Activated CD4-positive, alpha-beta T cell treated with anti-CD3 and anti-CD28 coated beads, Interleukin-2, Interleukin-4, amounts not matched to agents 100 ng/mL and 50 ng/mL, durations not matched to agents 16 hours and 8 hours (primary cell): ENCODE results near the gene BTBD9.

Experiments used
- DNase-seq: peaks from one replicate; pipeline ENCODE4 v3.0.0-alpha.2; 2020; ENCODE audit warnings: low spot score

BTBD9 gene

DNA sequence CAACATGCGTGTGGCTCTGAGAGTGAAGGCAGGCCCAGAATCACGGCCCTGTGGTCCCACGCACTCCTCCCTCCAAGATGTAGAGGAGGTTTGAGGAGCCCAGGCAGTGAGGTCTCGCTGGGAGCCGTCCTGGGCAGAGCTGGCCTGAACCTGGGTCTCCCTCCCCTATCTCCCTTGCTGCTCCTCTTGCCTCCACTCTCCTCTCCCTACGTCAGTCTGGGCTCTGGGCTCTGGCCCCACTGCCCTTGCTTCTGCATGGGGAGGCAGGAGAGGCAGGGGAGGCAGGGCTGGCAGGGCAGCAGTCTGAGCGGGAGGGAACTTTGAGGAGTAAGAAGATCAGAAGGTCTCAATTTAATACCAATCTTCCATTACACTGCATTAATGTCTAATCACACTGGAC is 445.1 kb downstream of the BTBD9 start:
- no peak for DNase-seq

GRCh38 chr6:38194282-38194572 is 445.5 kb downstream of the BTBD9 start:
- no peak for DNase-seq

GRCh38 chr6:38193481-38194281 is 446.0 kb downstream of the BTBD9 start:
- no peak for DNase-seq

DNA sequence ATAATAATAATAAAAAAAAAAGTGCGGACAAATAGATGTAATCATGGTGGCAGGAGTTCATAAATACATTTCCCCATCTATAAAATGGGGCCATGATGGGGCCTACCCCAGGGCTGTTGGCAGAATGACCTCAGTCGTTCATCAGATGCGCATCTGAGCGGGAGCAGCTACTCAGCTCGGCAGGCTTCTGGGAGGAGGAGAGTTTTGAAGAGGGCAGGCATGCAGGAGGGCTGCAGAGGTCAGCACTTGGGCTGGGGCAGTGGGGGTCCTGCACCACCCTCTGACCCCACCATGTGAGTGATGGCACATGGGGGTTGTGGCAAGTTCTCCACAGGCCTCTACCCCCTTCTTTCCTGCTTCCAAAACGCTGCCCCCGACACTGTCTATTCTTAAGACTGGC is 446.7 kb downstream of the BTBD9 start:
- DNase-seq = no peak

DNA sequence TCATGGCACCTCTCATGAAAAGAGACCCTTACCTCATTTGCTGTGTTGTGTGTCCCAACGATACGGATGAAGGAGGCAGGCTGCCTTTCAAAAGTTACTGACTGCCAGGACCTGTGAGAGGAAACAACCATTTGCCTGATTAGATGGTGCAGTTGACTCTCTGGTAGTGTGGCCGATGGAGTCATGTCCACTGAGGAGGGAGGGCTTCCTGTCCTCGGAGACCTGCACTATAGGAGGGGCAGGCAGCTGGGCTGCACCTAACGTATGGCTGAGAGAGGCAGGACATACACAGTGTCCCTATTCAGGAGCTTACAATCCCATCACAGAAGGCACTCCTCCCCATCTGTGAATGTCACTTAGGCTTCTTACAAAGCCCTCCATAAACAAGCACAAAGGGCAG is 447.2 kb downstream of the BTBD9 start:
- no peak for DNase-seq

DNA sequence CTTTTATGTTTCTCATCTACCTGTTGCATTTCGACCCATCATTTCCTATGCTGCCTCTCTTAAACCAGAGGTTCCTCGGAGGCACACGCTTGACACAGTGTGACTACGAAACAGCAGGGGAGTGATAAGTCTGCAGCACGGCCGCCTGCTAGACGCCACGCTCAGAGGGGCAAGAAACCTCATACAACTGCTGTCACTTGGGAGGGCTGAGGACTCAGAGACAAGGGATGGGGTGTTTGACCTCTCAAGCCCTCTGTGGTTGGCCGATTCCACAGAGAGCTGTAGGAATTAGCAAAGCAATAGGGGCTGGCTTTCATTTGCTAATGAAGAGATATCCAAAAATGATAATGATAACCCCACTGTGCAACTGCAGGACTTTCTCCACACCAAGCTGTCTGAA is 447.7 kb downstream of the BTBD9 start:
- no peak for DNase-seq

- no peak for DNase-seq
Observed at GRCh38 chr6:38191418-38191817, 448.3 kb downstream of the BTBD9 start.

DNA sequence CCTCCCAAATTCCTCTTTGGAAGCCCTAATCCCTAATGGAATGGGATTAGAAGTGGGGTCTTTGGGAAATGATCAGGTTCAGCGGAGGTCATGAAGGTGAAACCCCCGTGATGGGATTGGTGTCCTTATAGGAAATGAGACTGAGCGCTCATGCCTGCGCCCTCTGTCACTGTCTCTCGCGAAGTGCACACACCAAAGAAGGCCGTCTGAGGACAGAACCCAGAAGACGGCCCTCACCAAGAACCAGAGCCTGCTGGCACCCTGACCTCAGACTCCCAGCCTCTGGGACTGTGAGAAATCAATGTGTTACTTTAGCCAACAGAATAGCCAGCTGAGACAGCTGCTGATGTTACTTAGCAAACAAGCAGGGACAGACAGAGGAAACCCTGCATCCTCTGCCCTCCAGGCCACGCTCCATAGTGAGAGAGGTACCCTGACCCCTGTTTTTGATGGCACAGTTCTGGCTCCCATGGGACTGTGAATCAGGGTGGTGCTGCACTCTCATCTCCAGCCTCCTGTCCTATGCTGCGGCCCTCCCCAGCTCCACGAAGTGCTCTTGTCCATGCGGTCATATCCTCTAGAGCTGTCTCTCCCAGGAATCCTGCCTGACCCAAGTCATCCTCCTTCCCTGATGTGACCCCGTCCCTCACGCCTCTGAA is 450.9 kb downstream of the BTBD9 start:
- no peak for DNase-seq

- DNase-seq = no peak
Observed at GRCh38 chr6:38187811-38188590, 451.7 kb downstream of the BTBD9 start.

GRCh38 chr6:38187325-38187724 is 452.4 kb downstream of the BTBD9 start:
- DNase-seq = no peak

GRCh38 chr6:38185752-38186151 is 454.0 kb downstream of the BTBD9 start:
- no peak for DNase-seq

- DNase-seq = no peak
Observed at GRCh38 chr6:38185244-38185643, 454.5 kb downstream of the BTBD9 start.

GRCh38 chr6:38184585-38185080 is 455.1 kb downstream of the BTBD9 start:
- DNase-seq = no peak

DNA sequence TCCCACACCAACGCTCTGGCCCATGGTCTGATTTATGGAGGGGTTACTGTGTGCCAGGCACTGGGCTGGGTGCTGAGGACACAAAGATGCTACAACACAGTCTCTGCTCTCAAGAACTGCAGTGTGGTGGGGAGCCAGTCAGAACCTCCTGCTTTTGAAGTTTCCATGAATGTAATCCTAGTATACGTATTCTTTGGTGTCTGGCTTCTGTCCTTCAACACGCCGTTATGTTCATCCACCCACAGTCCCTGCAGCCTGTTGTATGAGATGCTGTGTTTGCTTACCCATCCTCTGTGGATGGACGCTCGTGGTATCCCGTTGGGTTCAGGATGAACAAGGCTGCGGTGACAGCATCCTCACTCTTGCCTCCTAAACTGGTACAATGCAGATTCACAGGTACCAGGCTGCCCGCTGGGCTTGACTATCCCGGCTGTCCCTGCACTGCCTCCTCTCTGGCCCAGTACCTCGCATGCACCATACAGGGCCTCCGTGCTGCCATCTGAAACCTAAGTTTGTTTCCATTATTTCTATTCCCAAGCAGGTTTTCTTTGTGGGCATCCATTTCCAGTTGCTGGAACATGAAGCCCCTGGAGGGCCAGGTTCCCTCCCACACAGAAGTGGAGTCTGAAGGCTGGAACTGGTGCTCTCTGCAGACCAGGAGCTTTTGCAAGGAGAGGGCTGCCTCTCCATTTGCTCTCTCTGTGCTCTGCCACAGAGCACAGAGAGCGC is 455.7 kb downstream of the BTBD9 start:
- no peak for DNase-seq

- DNase-seq = no peak
Observed at GRCh38 chr6:38182426-38182825, 457.3 kb downstream of the BTBD9 start.

DNA sequence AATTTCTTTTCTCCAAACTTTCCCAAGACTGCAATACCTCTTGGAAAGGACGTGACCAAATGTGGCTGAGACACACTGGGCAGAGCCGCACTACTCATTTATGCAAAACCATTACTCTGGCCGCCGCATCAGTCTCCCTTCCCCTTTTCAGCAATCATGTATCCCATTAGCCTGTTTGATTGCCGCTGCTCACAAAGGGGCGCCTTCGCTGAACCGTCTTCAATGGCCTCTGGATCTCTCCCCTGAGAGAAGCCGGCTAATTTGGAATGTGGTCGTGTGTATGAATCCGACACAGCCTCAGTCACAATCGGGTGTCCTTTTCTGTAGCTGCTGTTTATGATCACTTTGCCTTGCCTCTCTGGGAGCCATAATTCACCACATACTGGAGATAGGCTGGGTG is 459.1 kb downstream of the BTBD9 start:
- no peak for DNase-seq

DNA sequence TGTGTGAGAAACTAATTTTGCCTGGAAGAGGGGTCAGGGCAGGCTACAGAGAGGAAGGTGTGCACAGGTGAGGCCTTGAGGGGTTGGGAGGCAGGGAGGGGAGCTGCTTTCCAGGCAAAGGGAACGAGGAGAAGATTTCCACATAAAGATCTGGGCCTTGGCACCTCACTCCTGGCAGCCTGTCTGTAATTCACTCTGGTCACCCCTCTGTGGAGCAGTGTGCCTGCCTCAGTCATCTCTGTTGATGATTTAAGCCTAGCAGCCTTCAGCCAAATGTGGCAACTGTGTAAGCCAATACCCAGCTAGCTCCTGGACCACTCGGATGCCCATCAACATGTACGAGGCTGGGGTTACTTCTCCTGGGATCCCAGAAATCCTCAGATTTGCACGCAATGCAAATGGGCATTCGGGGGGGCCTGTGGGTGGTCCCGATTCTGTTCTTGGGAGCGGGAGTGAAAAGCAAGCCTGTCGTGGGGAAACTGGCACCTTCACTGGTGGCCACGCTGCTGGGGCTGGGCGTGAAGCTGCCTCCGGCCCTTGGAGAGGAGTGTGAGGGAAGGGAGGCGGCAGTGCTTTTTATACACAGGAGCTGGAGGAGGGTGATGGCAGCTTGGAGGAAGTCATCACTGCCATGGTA is 459.8 kb downstream of the BTBD9 start:
- DNase-seq = no peak

GRCh38 chr6:38179300-38179699 is 460.4 kb downstream of the BTBD9 start:
- no peak for DNase-seq

GRCh38 chr6:38178584-38178886 is 461.2 kb downstream of the BTBD9 start:
- DNase-seq = no peak

- DNase-seq = no peak
Observed at GRCh38 chr6:38177882-38178583, 461.7 kb downstream of the BTBD9 start.
